GM12878 (cell line): ENCODE data around the gene SLC25A30. TPM values are rescaled to one million over a fixed set of nuclear protein-coding genes. Genes with fewer than 3 reads are reported as not detected.
A peak's percentile ranks its signal among the peaks of the same experiment; 100 is the strongest.

Experiments
- GABPA ChIP-seq: IDR thresholded peaks from 2 replicates; pipeline ENCODE4 v1.6.1; 2014; ENCODE audit warnings: antibody characterized with exemption, low read depth, mild to moderate bottlenecking, inconsistent platforms
- GATAD2B ChIP-seq: fragments of 450-650 bp; conservative IDR thresholded peaks from 2 replicates; pipeline ENCODE4 v1.6.1; 2017; ENCODE audit warnings: low read depth, mild to moderate bottlenecking, moderate library complexity
- POU2F2 ChIP-seq: IDR thresholded peaks from 3 replicates; pipeline ENCODE4 v1.6.1; 2011; ENCODE audit warnings: low read depth, mild to moderate bottlenecking, low read length, borderline replicate concordance
- RELA ChIP-seq: fragments of 450-650 bp; IDR thresholded peaks from 2 replicates; pipeline ENCODE4 v1.8.0; 2014; ENCODE audit warnings: borderline replicate concordance; ENCODE audit not compliant: partially characterized antibody
- SPI1 ChIP-seq: IDR thresholded peaks from 2 replicates; pipeline ENCODE4 v1.6.1; 2011; ENCODE audit warnings: low read depth, mild to moderate bottlenecking, low read length, moderate library complexity, borderline replicate concordance; ENCODE audit not compliant: insufficient read depth
- SRF ChIP-seq, 2 experiments: IDR thresholded peaks; 2 replicates each; pipeline ENCODE4 v1.6.1; 2011; ENCODE audit warnings: low read depth in 2 of 2, low read length in 2 of 2, mild to moderate bottlenecking in 1 of 2, moderate library complexity in 1 of 2
- TAF1 ChIP-seq: IDR thresholded peaks from 2 replicates; pipeline ENCODE4 v1.6.1; 2011; ENCODE audit warnings: mild to moderate bottlenecking, low read depth, low read length, borderline replicate concordance
- ZNF384 ChIP-seq: IDR thresholded peaks from 2 replicates; pipeline ENCODE4 v1.6.1; 2012; ENCODE audit warnings: low read depth, mild to moderate bottlenecking, low read length, improper control_type of control experiment, borderline replicate concordance
- polyA plus RNA-seq, 11 experiments: library from polyadenylated mRNA; depleted of rRNA in 4 of 11; unstranded in 6 of 11; stranded (reverse) in 5 of 11; fragments of >200 nt; fragmentation: Nextera tagmentation in 4 of 11; fragmentation: Illumina TruSeq in 1 of 11; extraction: Ambion mirVana in 4 of 11; extraction: Trizol in 1 of 11; gene quantifications; 1 replicate in 1 of 11; 2 replicates in 10 of 11; pipeline versions ENCODE4 v1.2.1 to v1.2.3, GENCODE V29; 2011 to 2016; ENCODE audit warnings: inconsistent platforms in 2 of 11, missing spikeins in 2 of 11, low read depth in 1 of 11
- total RNA-seq, 4 experiments: library from RNA; depleted of rRNA in 3 of 4; stranded (reverse); fragments of >200 nt in 3 of 4; fragmentation: Illumina TruSeq in 1 of 4; extraction: Trizol in 1 of 4; gene quantifications; 2 replicates each; pipeline versions ENCODE4 v1.2.1 to v1.2.3, GENCODE V29; 2013 to 2021
- TF ChIP-seq, protein P1 (sequence below), 3 experiments: IDR thresholded peaks in 2 of 3; conservative IDR thresholded peaks in 1 of 3; 2 replicates each; pipeline ENCODE4 v1.5.1; 2011; ENCODE audit warnings: low read depth in 3 of 3, low read length in 3 of 3, mild to moderate bottlenecking in 3 of 3, control low read depth in 2 of 3, moderate library complexity in 2 of 3, inconsistent platforms in 1 of 3, mixed read lengths in 1 of 3; ENCODE audit not compliant: control insufficient read depth in 2 of 3, insufficient read depth in 1 of 3; ENCODE audit errors: extremely low read depth in 1 of 3
- TF ChIP-seq, protein P2 (sequence below): fragments of 450-650 bp; conservative IDR thresholded peaks from 2 replicates; pipeline ENCODE4 v1.6.1; 2017; ENCODE audit warnings: mild to moderate bottlenecking, moderate library complexity
- TF ChIP-seq, protein P3 (sequence below): IDR thresholded peaks from 2 replicates; pipeline ENCODE4 v1.6.1; 2012; ENCODE audit warnings: low read depth, low read length, improper control_type of control experiment
- TF ChIP-seq, protein P4 (sequence below): IDR thresholded peaks from 2 replicates; pipeline ENCODE4 v1.6.1; 2011; ENCODE audit warnings: low read depth, mild to moderate bottlenecking, low read length, moderate library complexity, borderline replicate concordance; ENCODE audit errors: extremely low read depth
- TF ChIP-seq, protein P5 (sequence below): IDR thresholded peaks from 2 replicates; pipeline ENCODE4 v1.6.1; 2011; ENCODE audit warnings: mild to moderate bottlenecking, low read depth, low read length, moderate library complexity; ENCODE audit not compliant: insufficient replicate concordance
- TF ChIP-seq, protein P6 (sequence below): IDR thresholded peaks from 2 replicates; pipeline ENCODE4 v1.6.1; 2012; ENCODE audit warnings: improper control_type of control experiment, low read depth, low read length; ENCODE audit not compliant: insufficient replicate concordance

Gene SLC25A30
- total and polyA plus RNA-seq, 10 of the 15 experiments (the other 5 are each of a cell fraction or from before 2014, with no cell fraction given), result 2.4 to 18.0 (median 8.9) TPM

DNA sequence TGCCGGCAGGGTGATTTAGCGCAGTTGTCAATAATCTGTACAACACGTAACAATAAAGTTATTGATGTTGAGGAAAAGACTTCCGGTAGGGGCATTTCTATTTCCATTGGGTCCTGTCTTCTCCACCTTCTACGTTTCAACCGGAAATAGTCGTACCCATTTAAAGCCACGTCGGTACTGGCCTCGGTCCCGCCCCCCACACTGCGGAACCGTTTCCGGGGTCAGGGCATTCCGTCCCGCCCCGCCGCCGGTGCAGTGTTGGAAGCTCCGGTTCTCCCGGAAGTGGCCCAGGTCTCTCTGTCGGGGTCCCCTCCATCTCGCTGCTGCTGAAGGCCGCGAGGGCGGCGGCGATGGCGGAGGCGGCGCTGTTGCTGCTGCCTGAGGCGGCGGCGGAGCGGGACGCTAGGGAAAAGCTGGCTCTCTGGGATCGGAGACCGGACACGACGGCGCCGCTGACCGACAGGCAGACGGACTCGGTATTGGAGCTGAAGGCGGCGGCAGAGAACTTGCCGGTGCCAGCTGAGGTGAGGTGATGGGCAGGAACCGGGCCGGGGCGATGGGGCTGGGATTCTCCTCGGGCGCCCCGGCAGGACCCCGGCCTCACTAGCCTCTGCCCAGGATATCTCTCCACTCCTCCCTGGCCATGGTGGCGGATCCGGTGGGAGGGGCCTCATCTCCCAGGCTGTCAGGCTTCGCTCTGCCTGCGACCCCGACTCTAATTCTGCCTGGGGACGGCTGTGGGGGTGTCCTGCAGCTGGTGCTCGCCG lies 46.7 kb upstream of the SLC25A30 start, which contains the start of gene COG3 (continued):
- TF ChIP-seq, protein P1, sequence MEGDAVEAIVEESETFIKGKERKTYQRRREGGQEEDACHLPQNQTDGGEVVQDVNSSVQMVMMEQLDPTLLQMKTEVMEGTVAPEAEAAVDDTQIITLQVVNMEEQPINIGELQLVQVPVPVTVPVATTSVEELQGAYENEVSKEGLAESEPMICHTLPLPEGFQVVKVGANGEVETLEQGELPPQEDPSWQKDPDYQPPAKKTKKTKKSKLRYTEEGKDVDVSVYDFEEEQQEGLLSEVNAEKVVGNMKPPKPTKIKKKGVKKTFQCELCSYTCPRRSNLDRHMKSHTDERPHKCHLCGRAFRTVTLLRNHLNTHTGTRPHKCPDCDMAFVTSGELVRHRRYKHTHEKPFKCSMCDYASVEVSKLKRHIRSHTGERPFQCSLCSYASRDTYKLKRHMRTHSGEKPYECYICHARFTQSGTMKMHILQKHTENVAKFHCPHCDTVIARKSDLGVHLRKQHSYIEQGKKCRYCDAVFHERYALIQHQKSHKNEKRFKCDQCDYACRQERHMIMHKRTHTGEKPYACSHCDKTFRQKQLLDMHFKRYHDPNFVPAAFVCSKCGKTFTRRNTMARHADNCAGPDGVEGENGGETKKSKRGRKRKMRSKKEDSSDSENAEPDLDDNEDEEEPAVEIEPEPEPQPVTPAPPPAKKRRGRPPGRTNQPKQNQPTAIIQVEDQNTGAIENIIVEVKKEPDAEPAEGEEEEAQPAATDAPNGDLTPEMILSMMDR (IDR thresholded peaks at IDR 0.05 in 2 of 3, conservative IDR thresholded peaks at IDR 0.05 in 1 of 3; ENCODE audit: control insufficient read depth in 2 of 3, extremely low read depth in 1 of 3, insufficient read depth in 1 of 3, low read depth in 3 of 3, low read length in 3 of 3), result peak in 2 of 3 experiments; percentile 44 to 46; a peak in 4 of 6 replicates
- TF ChIP-seq SPI1 (no peak), GATAD2B (peak; percentile 61; the same call in 1 of the 2 replicates), ZNF384 (peak; percentile 62; the same call in 1 of the 2 replicates), GABPA (peak; percentile 99), SRF (IDR thresholded peaks at IDR 0.05; ENCODE audit: low read depth in 2 of 2, low read length in 2 of 2) (peak; percentile 98), POU2F2 (0 out of 3 replicates have a peak, but pooled peaks have one; percentile 27), TAF1 (peak; percentile 82), RELA (no peak)
- TF ChIP-seq, protein P2, sequence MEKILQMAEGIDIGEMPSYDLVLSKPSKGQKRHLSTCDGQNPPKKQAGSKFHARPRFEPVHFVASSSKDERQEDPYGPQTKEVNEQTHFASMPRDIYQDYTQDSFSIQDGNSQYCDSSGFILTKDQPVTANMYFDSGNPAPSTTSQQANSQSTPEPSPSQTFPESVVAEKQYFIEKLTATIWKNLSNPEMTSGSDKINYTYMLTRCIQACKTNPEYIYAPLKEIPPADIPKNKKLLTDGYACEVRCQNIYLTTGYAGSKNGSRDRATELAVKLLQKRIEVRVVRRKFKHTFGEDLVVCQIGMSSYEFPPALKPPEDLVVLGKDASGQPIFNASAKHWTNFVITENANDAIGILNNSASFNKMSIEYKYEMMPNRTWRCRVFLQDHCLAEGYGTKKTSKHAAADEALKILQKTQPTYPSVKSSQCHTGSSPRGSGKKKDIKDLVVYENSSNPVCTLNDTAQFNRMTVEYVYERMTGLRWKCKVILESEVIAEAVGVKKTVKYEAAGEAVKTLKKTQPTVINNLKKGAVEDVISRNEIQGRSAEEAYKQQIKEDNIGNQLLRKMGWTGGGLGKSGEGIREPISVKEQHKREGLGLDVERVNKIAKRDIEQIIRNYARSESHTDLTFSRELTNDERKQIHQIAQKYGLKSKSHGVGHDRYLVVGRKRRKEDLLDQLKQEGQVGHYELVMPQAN, result peak; percentile 76; the same call in 1 of the 2 replicates
- TF ChIP-seq, protein P3, sequence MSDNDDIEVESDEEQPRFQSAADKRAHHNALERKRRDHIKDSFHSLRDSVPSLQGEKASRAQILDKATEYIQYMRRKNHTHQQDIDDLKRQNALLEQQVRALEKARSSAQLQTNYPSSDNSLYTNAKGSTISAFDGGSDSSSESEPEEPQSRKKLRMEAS, result no peak
- TF ChIP-seq, protein P4, sequence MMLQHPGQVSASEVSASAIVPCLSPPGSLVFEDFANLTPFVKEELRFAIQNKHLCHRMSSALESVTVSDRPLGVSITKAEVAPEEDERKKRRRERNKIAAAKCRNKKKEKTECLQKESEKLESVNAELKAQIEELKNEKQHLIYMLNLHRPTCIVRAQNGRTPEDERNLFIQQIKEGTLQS, result peak; percentile 19; the same call in 1 of the 2 replicates
- TF ChIP-seq, protein P5, sequence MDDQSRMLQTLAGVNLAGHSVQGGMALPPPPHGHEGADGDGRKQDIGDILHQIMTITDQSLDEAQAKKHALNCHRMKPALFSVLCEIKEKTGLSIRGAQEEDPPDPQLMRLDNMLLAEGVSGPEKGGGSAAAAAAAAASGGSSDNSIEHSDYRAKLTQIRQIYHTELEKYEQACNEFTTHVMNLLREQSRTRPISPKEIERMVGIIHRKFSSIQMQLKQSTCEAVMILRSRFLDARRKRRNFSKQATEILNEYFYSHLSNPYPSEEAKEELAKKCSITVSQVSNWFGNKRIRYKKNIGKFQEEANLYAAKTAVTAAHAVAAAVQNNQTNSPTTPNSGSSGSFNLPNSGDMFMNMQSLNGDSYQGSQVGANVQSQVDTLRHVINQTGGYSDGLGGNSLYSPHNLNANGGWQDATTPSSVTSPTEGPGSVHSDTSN, result peak; percentile 65
- TF ChIP-seq, protein P6, sequence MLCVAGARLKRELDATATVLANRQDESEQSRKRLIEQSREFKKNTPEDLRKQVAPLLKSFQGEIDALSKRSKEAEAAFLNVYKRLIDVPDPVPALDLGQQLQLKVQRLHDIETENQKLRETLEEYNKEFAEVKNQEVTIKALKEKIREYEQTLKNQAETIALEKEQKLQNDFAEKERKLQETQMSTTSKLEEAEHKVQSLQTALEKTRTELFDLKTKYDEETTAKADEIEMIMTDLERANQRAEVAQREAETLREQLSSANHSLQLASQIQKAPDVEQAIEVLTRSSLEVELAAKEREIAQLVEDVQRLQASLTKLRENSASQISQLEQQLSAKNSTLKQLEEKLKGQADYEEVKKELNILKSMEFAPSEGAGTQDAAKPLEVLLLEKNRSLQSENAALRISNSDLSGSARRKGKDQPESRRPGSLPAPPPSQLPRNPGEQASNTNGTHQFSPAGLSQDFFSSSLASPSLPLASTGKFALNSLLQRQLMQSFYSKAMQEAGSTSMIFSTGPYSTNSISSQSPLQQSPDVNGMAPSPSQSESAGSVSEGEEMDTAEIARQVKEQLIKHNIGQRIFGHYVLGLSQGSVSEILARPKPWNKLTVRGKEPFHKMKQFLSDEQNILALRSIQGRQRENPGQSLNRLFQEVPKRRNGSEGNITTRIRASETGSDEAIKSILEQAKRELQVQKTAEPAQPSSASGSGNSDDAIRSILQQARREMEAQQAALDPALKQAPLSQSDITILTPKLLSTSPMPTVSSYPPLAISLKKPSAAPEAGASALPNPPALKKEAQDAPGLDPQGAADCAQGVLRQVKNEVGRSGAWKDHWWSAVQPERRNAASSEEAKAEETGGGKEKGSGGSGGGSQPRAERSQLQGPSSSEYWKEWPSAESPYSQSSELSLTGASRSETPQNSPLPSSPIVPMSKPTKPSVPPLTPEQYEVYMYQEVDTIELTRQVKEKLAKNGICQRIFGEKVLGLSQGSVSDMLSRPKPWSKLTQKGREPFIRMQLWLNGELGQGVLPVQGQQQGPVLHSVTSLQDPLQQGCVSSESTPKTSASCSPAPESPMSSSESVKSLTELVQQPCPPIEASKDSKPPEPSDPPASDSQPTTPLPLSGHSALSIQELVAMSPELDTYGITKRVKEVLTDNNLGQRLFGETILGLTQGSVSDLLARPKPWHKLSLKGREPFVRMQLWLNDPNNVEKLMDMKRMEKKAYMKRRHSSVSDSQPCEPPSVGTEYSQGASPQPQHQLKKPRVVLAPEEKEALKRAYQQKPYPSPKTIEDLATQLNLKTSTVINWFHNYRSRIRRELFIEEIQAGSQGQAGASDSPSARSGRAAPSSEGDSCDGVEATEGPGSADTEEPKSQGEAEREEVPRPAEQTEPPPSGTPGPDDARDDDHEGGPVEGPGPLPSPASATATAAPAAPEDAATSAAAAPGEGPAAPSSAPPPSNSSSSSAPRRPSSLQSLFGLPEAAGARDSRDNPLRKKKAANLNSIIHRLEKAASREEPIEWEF, result peak; percentile 75
